ENCODE results near the gene GRIN2A.

GRIN2A gene

GRCh38 chr16:9798952-9799580, 383.2 kb downstream of the GRIN2A start:
- WGBS (ENCODE audit: insufficient coverage): 90% methylated on average over 6 of the region's 8 CpGs
- POLR2A ChIA-PET: no interaction called here

GRCh38 chr16:9798474-9798873, 383.8 kb downstream of the GRIN2A start:
- no peaks in the 10 kb centered on the region for H3K4me1 ChIP-seq (ENCODE audit: control extremely low read depth in 1 of 4, control insufficient read depth in 4 of 4, insufficient read depth in 4 of 4, low read length in 3 of 4)
- H3K27me3 ChIP-seq (replicated peaks in 2 of 5; ENCODE audit: control insufficient read depth in 4 of 5, insufficient read depth in 5 of 5, low read length in 4 of 5): peaks cover 0 to 3% (median 0%) of the 10 kb centered on the region in 5 experiments
- ChIA-PET CTCF (no interaction called here), POLR2A (no interaction called here)
- DNase-seq: no peak
- H3K36me3 ChIP-seq (ENCODE audit: control insufficient read depth in 4 of 4, insufficient read depth in 4 of 4, low read length in 3 of 4): no peaks in the 10 kb centered on the region
- no peak overlapping the region for H3K4me3 ChIP-seq (ENCODE audit: control insufficient read depth in 1 of 7, extremely low read depth in 1 of 7, insufficient read depth in 4 of 7, low read depth in 2 of 7, low read length in 6 of 7)
- H3K27ac ChIP-seq (ENCODE audit: insufficient read depth in 1 of 2, low read depth in 1 of 2, low read length in 2 of 2, poor library complexity in 1 of 2, severe bottlenecking in 2 of 2): no peak overlapping the region
- no peaks in the 10 kb centered on the region for H3K9me3 ChIP-seq (ENCODE audit: control extremely low read depth in 1 of 5, control insufficient read depth in 4 of 5, insufficient read depth in 2 of 5, low read depth in 1 of 5, low read length in 4 of 5)
- 100% methylated on average over 1 of the region's 1 CpG for WGBS (ENCODE audit: insufficient coverage)

More at GRCh38 chr16:9798952-9799580, 383.2 kb downstream of the GRIN2A start:
- Histone ChIP-seq H3K36me3 (ENCODE audit: control insufficient read depth in 4 of 4, insufficient read depth in 4 of 4, low read length in 3 of 4) (no peaks in the 10 kb centered on the region), H3K27me3 (replicated peaks in 2 of 5; ENCODE audit: control insufficient read depth in 4 of 5, insufficient read depth in 5 of 5, low read length in 4 of 5) (peaks cover 0 to 3% (median 0%) of the 10 kb centered on the region in 5 experiments), H3K4me1 (ENCODE audit: control extremely low read depth in 1 of 4, control insufficient read depth in 4 of 4, insufficient read depth in 4 of 4, low read length in 3 of 4) (no peaks in the 10 kb centered on the region), H3K27ac (ENCODE audit: insufficient read depth in 1 of 2, low read depth in 1 of 2, low read length in 2 of 2, poor library complexity in 1 of 2, severe bottlenecking in 2 of 2) (no peak overlapping the region), H3K9me3 (ENCODE audit: control extremely low read depth in 1 of 5, control insufficient read depth in 4 of 5, insufficient read depth in 2 of 5, low read depth in 1 of 5, low read length in 4 of 5) (no peaks in the 10 kb centered on the region), H3K4me3 (ENCODE audit: control insufficient read depth in 1 of 7, extremely low read depth in 1 of 7, insufficient read depth in 4 of 7, low read depth in 2 of 7, low read length in 6 of 7) (no peak overlapping the region)
- CTCF ChIA-PET: no interaction called here
- DNase-seq: no peak

DNA sequence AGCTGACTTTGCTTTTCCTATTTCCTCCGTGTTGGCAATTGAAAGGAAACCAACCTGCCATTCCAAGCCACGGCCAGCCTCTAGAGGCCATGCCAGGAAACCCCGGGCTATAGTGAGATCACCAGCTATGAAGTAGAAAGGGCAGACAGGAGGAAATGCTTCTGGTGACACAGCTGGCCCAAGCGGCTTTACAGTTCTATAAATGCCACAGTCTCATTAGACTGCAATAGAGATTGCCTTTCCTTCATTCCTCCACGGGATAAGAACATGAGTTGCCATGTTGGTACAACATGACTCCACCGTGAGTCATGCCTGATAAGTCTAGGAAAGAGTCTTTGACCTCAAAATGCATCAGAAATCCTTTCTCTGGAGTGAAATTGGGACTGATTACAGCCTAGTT, 384.9 kb downstream of the GRIN2A start:
- Histone ChIP-seq H3K9me3 (ENCODE audit: control extremely low read depth in 1 of 5, control insufficient read depth in 4 of 5, insufficient read depth in 2 of 5, low read depth in 1 of 5, low read length in 4 of 5) (no peaks in the 10 kb centered on the region), H3K27me3 (replicated peaks in 2 of 5; ENCODE audit: control insufficient read depth in 4 of 5, insufficient read depth in 5 of 5, low read length in 4 of 5) (peaks cover 0 to 3% (median 0%) of the 10 kb centered on the region in 5 experiments), H3K27ac (ENCODE audit: insufficient read depth in 1 of 2, low read depth in 1 of 2, low read length in 2 of 2, poor library complexity in 1 of 2, severe bottlenecking in 2 of 2) (no peak overlapping the region), H3K36me3 (ENCODE audit: control insufficient read depth in 4 of 4, insufficient read depth in 4 of 4, low read length in 3 of 4) (no peaks in the 10 kb centered on the region), H3K4me1 (ENCODE audit: control extremely low read depth in 1 of 4, control insufficient read depth in 4 of 4, insufficient read depth in 4 of 4, low read length in 3 of 4) (no peaks in the 10 kb centered on the region), H3K4me3 (ENCODE audit: control insufficient read depth in 1 of 7, extremely low read depth in 1 of 7, insufficient read depth in 4 of 7, low read depth in 2 of 7, low read length in 6 of 7) (no peak overlapping the region)
- ChIA-PET POLR2A (no interaction called here), CTCF (no interaction called here)
- DNase-seq: no peak
- 0% methylated on average over 3 of the region's 6 CpGs for WGBS (ENCODE audit: insufficient coverage)

GRCh38 chr16:9793623-9794022, 388.6 kb downstream of the GRIN2A start:
- H3K27ac ChIP-seq (ENCODE audit: insufficient read depth in 1 of 2, low read depth in 1 of 2, low read length in 2 of 2, poor library complexity in 1 of 2, severe bottlenecking in 2 of 2): no peak overlapping the region
- H3K4me3 ChIP-seq (ENCODE audit: control insufficient read depth in 1 of 7, extremely low read depth in 1 of 7, insufficient read depth in 4 of 7, low read depth in 2 of 7, low read length in 6 of 7): no peak overlapping the region
- DNase-seq: no peak
- ChIA-PET CTCF (no interaction called here), POLR2A (no interaction called here)
- H3K27me3 ChIP-seq (replicated peaks in 2 of 5; ENCODE audit: control insufficient read depth in 4 of 5, insufficient read depth in 5 of 5, low read length in 4 of 5): no peaks in the 10 kb centered on the region
- 100% methylated on average over 1 of the region's 6 CpGs for WGBS (ENCODE audit: insufficient coverage)
- H3K9me3 ChIP-seq (ENCODE audit: control extremely low read depth in 1 of 5, control insufficient read depth in 4 of 5, insufficient read depth in 2 of 5, low read depth in 1 of 5, low read length in 4 of 5): no peaks in the 10 kb centered on the region
- no peaks in the 10 kb centered on the region for H3K4me1 ChIP-seq (ENCODE audit: control extremely low read depth in 1 of 4, control insufficient read depth in 4 of 4, insufficient read depth in 4 of 4, low read length in 3 of 4)
- no peaks in the 10 kb centered on the region for H3K36me3 ChIP-seq (ENCODE audit: control insufficient read depth in 4 of 4, insufficient read depth in 4 of 4, low read length in 3 of 4)

DNA sequence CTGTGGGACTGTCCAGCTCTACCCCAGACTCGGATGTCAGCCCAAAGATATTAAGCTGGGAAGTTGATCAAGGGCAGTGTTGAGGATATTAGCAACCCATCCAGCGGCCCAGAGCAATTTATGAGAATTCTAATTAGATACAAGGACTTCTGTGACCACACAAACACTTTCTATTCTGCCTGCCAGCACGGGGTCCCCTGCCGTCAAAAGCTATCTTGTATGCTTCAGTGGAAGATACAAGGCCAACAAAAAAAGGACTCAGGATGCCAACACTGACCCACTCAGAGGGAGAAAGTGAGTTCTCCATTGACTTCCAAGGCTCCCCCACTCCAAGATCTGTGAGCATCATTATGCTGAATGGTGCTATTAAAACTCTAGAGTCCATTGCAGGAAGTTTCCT, 390.7 kb downstream of the GRIN2A start:
- no peaks in the 10 kb centered on the region for H3K9me3 ChIP-seq (ENCODE audit: control extremely low read depth in 1 of 5, control insufficient read depth in 4 of 5, insufficient read depth in 2 of 5, low read depth in 1 of 5, low read length in 4 of 5)
- no peak overlapping the region for H3K4me3 ChIP-seq (ENCODE audit: control insufficient read depth in 1 of 7, extremely low read depth in 1 of 7, insufficient read depth in 4 of 7, low read depth in 2 of 7, low read length in 6 of 7)
- ChIA-PET POLR2A (no interaction called here), CTCF (no interaction called here)
- no peaks in the 10 kb centered on the region for H3K36me3 ChIP-seq (ENCODE audit: control insufficient read depth in 4 of 4, insufficient read depth in 4 of 4, low read length in 3 of 4)
- H3K27me3 ChIP-seq (replicated peaks in 2 of 5; ENCODE audit: control insufficient read depth in 4 of 5, insufficient read depth in 5 of 5, low read length in 4 of 5): no peaks in the 10 kb centered on the region
- H3K4me1 ChIP-seq (ENCODE audit: control extremely low read depth in 1 of 4, control insufficient read depth in 4 of 4, insufficient read depth in 4 of 4, low read length in 3 of 4): no peaks in the 10 kb centered on the region
- H3K27ac ChIP-seq (ENCODE audit: insufficient read depth in 1 of 2, low read depth in 1 of 2, low read length in 2 of 2, poor library complexity in 1 of 2, severe bottlenecking in 2 of 2): no peak overlapping the region
- 100% methylated on average over 3 of the region's 4 CpGs for WGBS (ENCODE audit: insufficient coverage)
- no peak for DNase-seq

- no peaks in the 10 kb centered on the region for H3K4me1 ChIP-seq (ENCODE audit: control extremely low read depth in 1 of 4, control insufficient read depth in 4 of 4, insufficient read depth in 4 of 4, low read length in 3 of 4)
- H3K4me3 ChIP-seq (ENCODE audit: control insufficient read depth in 1 of 7, extremely low read depth in 1 of 7, insufficient read depth in 4 of 7, low read depth in 2 of 7, low read length in 6 of 7): no peak overlapping the region
- ChIA-PET CTCF (no interaction called here), POLR2A (no interaction called here)
- no peaks in the 10 kb centered on the region for H3K27me3 ChIP-seq (replicated peaks in 2 of 5; ENCODE audit: control insufficient read depth in 4 of 5, insufficient read depth in 5 of 5, low read length in 4 of 5)
- WGBS (ENCODE audit: insufficient coverage): 100% methylated on average over 1 of the region's 2 CpGs
- no peaks in the 10 kb centered on the region for H3K36me3 ChIP-seq (ENCODE audit: control insufficient read depth in 4 of 4, insufficient read depth in 4 of 4, low read length in 3 of 4)
- H3K27ac ChIP-seq (ENCODE audit: insufficient read depth in 1 of 2, low read depth in 1 of 2, low read length in 2 of 2, poor library complexity in 1 of 2, severe bottlenecking in 2 of 2): no peak overlapping the region
- no peak for DNase-seq
- no peaks in the 10 kb centered on the region for H3K9me3 ChIP-seq (ENCODE audit: control extremely low read depth in 1 of 5, control insufficient read depth in 4 of 5, insufficient read depth in 2 of 5, low read depth in 1 of 5, low read length in 4 of 5)
Observed at GRCh38 chr16:9790199-9790598, 392.0 kb downstream of the GRIN2A start.

DNA sequence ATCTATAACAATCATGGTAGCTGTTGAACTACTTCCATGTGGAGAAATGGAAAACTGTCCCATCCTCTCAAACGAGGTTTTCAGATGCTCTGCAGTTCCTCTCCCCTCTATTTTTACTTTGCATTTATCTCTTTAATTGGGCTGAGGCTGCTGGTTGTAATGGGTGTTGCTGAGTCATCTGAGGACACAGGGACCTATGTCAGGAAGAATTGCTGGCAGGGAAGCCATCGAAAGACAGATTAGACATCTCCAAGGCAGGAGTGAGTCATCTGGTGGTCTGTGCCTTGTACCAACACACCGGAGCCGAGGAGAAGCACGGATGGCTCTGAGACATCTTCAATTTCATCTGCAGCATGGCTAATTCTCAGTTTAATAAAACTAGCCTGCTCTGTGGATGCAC, 394.5 kb downstream of the GRIN2A start:
- H3K4me3 ChIP-seq (ENCODE audit: control insufficient read depth in 1 of 7, extremely low read depth in 1 of 7, insufficient read depth in 4 of 7, low read depth in 2 of 7, low read length in 6 of 7): no peak overlapping the region
- DNase-seq: no peak
- no peak overlapping the region for H3K27ac ChIP-seq (ENCODE audit: insufficient read depth in 1 of 2, low read depth in 1 of 2, low read length in 2 of 2, poor library complexity in 1 of 2, severe bottlenecking in 2 of 2)
- no peaks in the 10 kb centered on the region for H3K4me1 ChIP-seq (ENCODE audit: control extremely low read depth in 1 of 4, control insufficient read depth in 4 of 4, insufficient read depth in 4 of 4, low read length in 3 of 4)
- ChIA-PET CTCF (no interaction called here), POLR2A (no interaction called here)
- H3K9me3 ChIP-seq (ENCODE audit: control extremely low read depth in 1 of 5, control insufficient read depth in 4 of 5, insufficient read depth in 2 of 5, low read depth in 1 of 5, low read length in 4 of 5): no peaks in the 10 kb centered on the region
- 93% methylated on average over 4 of the region's 5 CpGs for WGBS (ENCODE audit: insufficient coverage)
- no peaks in the 10 kb centered on the region for H3K27me3 ChIP-seq (replicated peaks in 2 of 5; ENCODE audit: control insufficient read depth in 4 of 5, insufficient read depth in 5 of 5, low read length in 4 of 5)
- H3K36me3 ChIP-seq (ENCODE audit: control insufficient read depth in 4 of 4, insufficient read depth in 4 of 4, low read length in 3 of 4): no peaks in the 10 kb centered on the region

All from common myeloid progenitor, CD34-positive (primary cell).